Cardiac muscle cell (in vitro differentiated cells and primary cell): ENCODE results near the gene PCGF6. TPM values are rescaled to one million over a fixed set of nuclear protein-coding genes. Genes with fewer than 3 reads are reported as not detected.
A peak's percentile ranks its signal among the peaks of the same experiment; 100 is the strongest.
"Not testable (repeated sequence)": the region's sequence is repeated elsewhere in the genome, so short reads cannot be mapped to it uniquely, and the experiment has no call there.

Source experiments
- DNase-seq, 2 donors: peaks; one replicate each; pipeline versions ENCODE4 v3.0.0 to v3.0.0-alpha.2; 2010 to 2017; ENCODE audit warnings: low read depth in 1 of 2, low spot score in 1 of 2
- H3K27ac ChIP-seq: fragments of 200-600 bp; sonication (generic); 2 replicates; pipeline ENCODE4 v1.5.1; 2016
- H3K27me3 ChIP-seq: fragments of 200-600 bp; sonication (generic); 2 replicates; pipeline ENCODE4 v1.6.0; 2016; ENCODE audit warnings: control low read depth
- H3K36me3 ChIP-seq: fragments of 200-600 bp; sonication (generic); 2 replicates; pipeline ENCODE4 v1.5.1; 2016; ENCODE audit warnings: control low read depth
- H3K4me1 ChIP-seq: fragments of 200-600 bp; sonication (generic); 2 replicates; pipeline ENCODE4 v1.8.1; 2017; ENCODE audit warnings: low read depth, mild to moderate bottlenecking, mixed run types
- H3K4me3 ChIP-seq: fragments of 200-600 bp; sonication (generic); 2 replicates; pipeline ENCODE4 v1.5.1; 2016; ENCODE audit warnings: mild to moderate bottlenecking
- H3K9me3 ChIP-seq: fragments of 200-600 bp; sonication (generic); 2 replicates; pipeline ENCODE4 v1.5.1; 2017; ENCODE audit warnings: low read depth, mild to moderate bottlenecking, control low read depth
- polyA plus RNA-seq: library from polyadenylated mRNA; unstranded; fragments of >200 nt; fragmentation: Nextera tagmentation; extraction: Ambion mirVana; gene quantifications from 2 replicates; pipeline ENCODE4 v1.2.1, GENCODE V29; 2016
- total RNA-seq: library from RNA; depleted of rRNA; stranded (reverse); fragments of >200 nt; gene quantifications from 2 replicates; pipeline ENCODE4 v1.2.3, GENCODE V29; 2016
- TF ChIP-seq, protein P1 (sequence below): IDR thresholded peaks from 2 replicates; pipeline ENCODE4 v1.5.1; 2012; ENCODE audit warnings: low read depth, mild to moderate bottlenecking, low read length

The PCGF6 gene
- total and polyA plus RNA-seq, 2 experiments from 2014 or later, result 14.7 to 21.4 TPM

DNA sequence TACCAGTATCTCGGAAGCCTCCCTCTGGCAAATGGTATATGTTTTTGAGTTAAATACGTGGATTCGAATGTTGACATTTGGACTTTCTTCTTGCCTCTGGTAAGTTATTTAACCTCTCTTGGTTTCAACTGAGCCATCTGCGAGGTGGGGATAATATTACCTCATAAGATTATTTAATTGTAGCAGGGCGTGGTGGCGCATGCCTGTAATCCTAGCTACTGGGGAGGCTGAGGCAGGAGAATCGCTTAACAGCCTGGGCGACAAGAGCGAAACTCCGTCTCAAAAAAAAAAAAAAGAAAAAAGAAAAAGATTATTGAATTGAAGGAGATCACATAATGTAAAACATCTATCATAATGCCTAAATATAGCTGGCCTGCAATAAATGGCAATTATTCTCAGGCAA lies 16.4 kb upstream of the PCGF6 start:
- Histone ChIP-seq H3K27me3 (no peaks in the 10 kb centered on the region), H3K27ac (peak overlapping the region; percentile 70), H3K4me1 (peaks cover 6% of the 10 kb centered on the region), H3K4me3 (peak overlapping the region; percentile 80), H3K36me3 (no peaks in the 10 kb centered on the region), H3K9me3 (no peaks in the 10 kb centered on the region)
- peak in 1 of 2 donors; percentile 1 for DNase-seq
- TF ChIP-seq, protein P1, sequence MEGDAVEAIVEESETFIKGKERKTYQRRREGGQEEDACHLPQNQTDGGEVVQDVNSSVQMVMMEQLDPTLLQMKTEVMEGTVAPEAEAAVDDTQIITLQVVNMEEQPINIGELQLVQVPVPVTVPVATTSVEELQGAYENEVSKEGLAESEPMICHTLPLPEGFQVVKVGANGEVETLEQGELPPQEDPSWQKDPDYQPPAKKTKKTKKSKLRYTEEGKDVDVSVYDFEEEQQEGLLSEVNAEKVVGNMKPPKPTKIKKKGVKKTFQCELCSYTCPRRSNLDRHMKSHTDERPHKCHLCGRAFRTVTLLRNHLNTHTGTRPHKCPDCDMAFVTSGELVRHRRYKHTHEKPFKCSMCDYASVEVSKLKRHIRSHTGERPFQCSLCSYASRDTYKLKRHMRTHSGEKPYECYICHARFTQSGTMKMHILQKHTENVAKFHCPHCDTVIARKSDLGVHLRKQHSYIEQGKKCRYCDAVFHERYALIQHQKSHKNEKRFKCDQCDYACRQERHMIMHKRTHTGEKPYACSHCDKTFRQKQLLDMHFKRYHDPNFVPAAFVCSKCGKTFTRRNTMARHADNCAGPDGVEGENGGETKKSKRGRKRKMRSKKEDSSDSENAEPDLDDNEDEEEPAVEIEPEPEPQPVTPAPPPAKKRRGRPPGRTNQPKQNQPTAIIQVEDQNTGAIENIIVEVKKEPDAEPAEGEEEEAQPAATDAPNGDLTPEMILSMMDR, result no peak

DNA sequence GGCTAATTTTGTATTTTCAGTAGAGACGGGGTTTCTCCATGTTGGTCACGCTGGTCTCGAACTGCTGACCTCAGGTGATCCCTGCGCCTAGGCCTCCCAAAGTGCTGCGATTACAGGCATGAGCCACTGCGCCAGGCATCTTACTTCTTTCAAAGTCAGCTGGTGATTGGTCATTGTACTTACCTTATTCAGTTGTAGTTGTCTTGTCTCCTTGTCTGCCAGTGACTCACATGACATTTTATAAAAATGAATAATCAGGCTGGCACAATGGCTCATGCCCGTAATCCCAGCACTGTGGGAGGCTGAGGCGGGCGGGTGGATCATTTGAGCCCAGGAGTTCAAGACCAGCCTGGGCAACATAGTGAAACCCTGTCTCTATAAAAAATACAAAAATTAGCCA lies 9.9 kb upstream of the PCGF6 start:
- H3K36me3 ChIP-seq, H3K27ac ChIP-seq, H3K4me1 ChIP-seq, H3K9me3 ChIP-seq, H3K4me3 ChIP-seq, DNase-seq, H3K27me3 ChIP-seq: not testable (repeated sequence)

DNA sequence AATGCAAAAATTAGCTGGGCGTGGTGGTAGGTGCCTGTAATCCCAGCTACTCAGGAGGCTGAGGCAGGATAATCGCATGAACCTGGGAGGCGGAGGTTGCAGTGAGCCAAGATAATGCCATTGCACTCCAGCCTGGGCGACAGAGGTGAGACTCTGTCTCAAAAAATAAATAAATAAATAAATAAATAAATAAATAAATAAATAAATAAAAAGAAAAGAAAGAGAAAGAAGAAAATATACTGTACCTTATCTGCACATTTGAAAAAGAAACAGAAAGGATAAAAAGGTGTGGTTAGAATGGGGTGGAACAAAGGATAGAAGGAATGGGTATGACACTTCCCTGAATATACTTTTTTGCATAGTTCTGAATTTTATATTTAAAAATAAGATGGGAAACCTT lies 8.6 kb upstream of the PCGF6 start:
- not testable (repeated sequence) for H3K36me3 ChIP-seq, H3K4me1 ChIP-seq, H3K27ac ChIP-seq, H3K4me3 ChIP-seq, H3K9me3 ChIP-seq, DNase-seq, H3K27me3 ChIP-seq

DNA sequence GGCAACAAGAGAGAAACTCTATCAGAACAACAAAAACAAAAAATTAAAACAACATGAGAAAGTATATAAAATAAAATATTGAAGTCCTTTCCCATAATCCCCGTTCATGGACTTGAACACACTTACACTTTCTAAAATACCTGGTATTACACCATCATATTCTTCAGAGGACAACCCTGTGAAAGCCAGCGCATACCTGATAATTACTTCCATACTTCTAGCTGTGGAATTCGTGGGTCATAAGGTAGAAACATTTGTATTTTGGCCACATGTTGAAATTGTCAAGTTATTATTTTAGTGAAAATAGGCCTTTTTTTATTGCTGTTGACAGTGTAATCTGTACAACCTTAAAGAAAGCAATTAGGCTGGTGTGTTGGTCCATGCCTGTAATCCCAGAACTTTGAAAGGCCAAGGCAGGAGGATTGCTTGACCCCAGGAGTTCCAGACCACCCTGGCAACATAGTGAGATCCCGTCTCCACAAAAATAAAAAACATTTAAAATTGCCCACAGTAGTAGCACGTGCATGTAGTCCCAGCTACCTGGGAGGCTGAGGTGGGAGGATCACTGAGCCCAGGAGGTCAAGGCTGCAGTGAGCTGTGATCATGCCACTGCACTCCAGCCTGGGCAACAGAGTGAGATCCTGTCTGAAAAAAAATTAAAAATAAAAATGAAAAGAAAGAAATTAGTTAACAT lies 5.1 kb upstream of the PCGF6 start:
- Histone ChIP-seq H3K27ac (no peak overlapping the region), H3K9me3 (no peaks in the 10 kb centered on the region), H3K27me3 (no peaks in the 10 kb centered on the region), H3K4me1 (no peaks in the 10 kb centered on the region), H3K4me3 (no peak overlapping the region), H3K36me3 (no peaks in the 10 kb centered on the region)
- TF ChIP-seq, protein P1, result no peak
- DNase-seq, result no peak

DNA sequence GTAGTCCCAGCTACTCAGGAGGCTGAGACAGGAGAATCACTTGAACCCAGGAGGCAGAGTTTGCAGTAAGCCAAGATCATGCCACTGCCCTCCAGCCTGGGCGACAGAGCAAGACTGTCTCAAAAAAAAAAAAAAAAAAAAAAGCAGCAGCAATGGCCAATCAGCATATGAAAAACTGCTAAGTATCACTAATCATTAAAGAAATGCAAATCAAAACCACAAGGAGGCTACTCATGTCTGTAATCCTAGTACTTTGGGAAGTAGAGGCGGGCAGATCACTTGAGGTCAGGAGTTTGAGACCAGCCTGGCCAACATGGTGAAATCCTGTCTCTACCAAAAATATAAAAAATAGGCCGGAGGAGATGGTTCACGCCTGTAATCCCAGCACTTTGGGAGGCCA lies 3.6 kb upstream of the PCGF6 start:
- H3K4me1 ChIP-seq, H3K36me3 ChIP-seq, DNase-seq, H3K27me3 ChIP-seq, H3K4me3 ChIP-seq, H3K27ac ChIP-seq, H3K9me3 ChIP-seq: not testable (repeated sequence)

DNA sequence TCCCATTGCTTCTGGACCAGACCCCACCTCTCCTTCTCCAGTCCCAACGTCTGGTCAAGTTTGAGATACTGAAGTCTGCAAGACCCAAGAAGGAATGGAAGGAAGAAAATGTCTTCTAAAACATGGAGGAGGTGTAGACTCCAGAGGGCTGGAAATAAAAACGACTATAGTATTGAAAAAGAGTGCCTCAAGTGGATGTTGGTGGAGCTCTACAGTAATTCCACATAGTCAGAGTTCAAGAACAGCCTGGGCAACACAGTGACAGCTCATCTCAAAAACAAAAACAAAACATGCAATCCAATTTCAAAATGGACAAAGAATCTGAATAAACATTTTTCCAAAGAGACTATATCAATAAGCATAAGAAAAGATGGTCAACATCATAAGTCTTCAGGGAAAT lies 2.3 kb upstream of the PCGF6 start:
- no peak for DNase-seq
- H3K27me3 ChIP-seq, result no peaks in the 10 kb centered on the region
- TF ChIP-seq, protein P1, result no peak
- no peak overlapping the region for H3K27ac ChIP-seq
- H3K4me1 ChIP-seq, result no peaks in the 10 kb centered on the region
- H3K9me3 ChIP-seq, result no peaks in the 10 kb centered on the region
- H3K36me3 ChIP-seq, result peaks cover 5% of the 10 kb centered on the region
- H3K4me3 ChIP-seq, result no peak overlapping the region

DNA sequence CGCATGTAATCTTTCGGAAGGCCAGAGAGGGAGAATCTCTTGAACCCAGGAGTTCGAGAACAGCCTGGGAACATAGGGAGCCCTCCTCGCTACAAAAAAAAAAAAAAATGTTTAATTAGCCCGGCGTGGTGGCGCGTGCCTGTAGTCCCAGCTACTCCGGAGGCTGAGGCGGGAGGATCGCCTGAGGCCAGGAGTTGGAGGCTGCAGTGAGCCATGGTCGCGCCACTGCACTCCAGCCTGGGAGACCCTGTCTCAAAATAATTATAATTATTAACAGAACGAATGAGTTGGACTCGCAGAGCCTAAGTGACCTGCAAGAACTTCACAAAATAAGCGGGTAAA lies 794 bp downstream of the PCGF6 start:
- no peaks in the 10 kb centered on the region for H3K4me1 ChIP-seq
- H3K27ac ChIP-seq, result peak overlapping the region; percentile 85
- no peak for DNase-seq
- TF ChIP-seq, protein P1, result no peak
- no peaks in the 10 kb centered on the region for H3K9me3 ChIP-seq
- no peaks in the 10 kb centered on the region for H3K27me3 ChIP-seq
- H3K4me3 ChIP-seq, result peak overlapping the region; percentile 57
- peaks cover 28% of the 10 kb centered on the region for H3K36me3 ChIP-seq
